C1 segment of cervical spinal cord (tissue), 14 donors: ENCODE results near the gene TSN.
"Not testable (repeated sequence)": the region's sequence is repeated elsewhere in the genome, so short reads cannot be mapped to it uniquely, and the experiment has no call there.

ENCODE experiments used
- DNase-seq, 14 donors: peaks; one replicate each; lab custom pipeline; 2025; lab: John Stamatoyannopoulos, UW

TSN gene

GRCh38 chr2:121755237-121756111 lies at the start of gene TSN:
TSN (plus strand) TSS chr2:121755651; CDS start chr2:121755780, 129 bp downstream.
- DNase-seq: peak; percentile 32 to 96 (median 92)

GRCh38 chr2:121705958-121706357 lies 49.5 kb upstream of the TSN start:
- DNase-seq: no peak

GRCh38 chr2:121707344-121707919 lies 48.0 kb upstream of the TSN start:
- DNase-seq: no peak

GRCh38 chr2:121707920-121708361 lies 47.5 kb upstream of the TSN start:
- no peak for DNase-seq

GRCh38 chr2:121709776-121710469 lies 45.5 kb upstream of the TSN start:
- DNase-seq: no peak

- no peak for DNase-seq
Measured at GRCh38 chr2:121710470-121711170, 44.8 kb upstream of the TSN start.

GRCh38 chr2:121711481-121711880 lies 44.0 kb upstream of the TSN start:
- DNase-seq: not testable (repeated sequence)

- DNase-seq: no peak
Measured at GRCh38 chr2:121716126-121716525, 39.3 kb upstream of the TSN start.

- DNase-seq: no peak
Measured at GRCh38 chr2:121717529-121717928, 37.9 kb upstream of the TSN start.

- DNase-seq: no peak
Measured at GRCh38 chr2:121721926-121722325, 33.5 kb upstream of the TSN start.

- DNase-seq: no peak
Measured at GRCh38 chr2:121722479-121722878, 33.0 kb upstream of the TSN start.

- DNase-seq: peak in 1 of 14 donors; percentile 30
Measured at GRCh38 chr2:121723316-121723715, 32.1 kb upstream of the TSN start.

- DNase-seq: no peak
Measured at GRCh38 chr2:121727332-121727731, 28.1 kb upstream of the TSN start.

- DNase-seq: no peak
Measured at GRCh38 chr2:121727950-121728349, 27.5 kb upstream of the TSN start.

- DNase-seq: no peak
Measured at GRCh38 chr2:121731366-121731765, 24.1 kb upstream of the TSN start.

GRCh38 chr2:121734544-121734943 lies 20.9 kb upstream of the TSN start:
- DNase-seq: not testable (repeated sequence)

GRCh38 chr2:121735518-121736074 lies 19.9 kb upstream of the TSN start:
- DNase-seq: no peak

- no peak for DNase-seq
Measured at GRCh38 chr2:121736140-121736461, 19.4 kb upstream of the TSN start.

- DNase-seq: peak; percentile 81 to 99 (median 96)
Measured at GRCh38 chr2:121736462-121737336, 18.8 kb upstream of the TSN start, which contains the start of gene NIFK. NIFK (minus strand) TSS chr2:121736875; CDS start chr2:121736850, 25 bp downstream.

- DNase-seq: no peak
Measured at GRCh38 chr2:121740973-121741372, 14.5 kb upstream of the TSN start.
